COLO668 (cell line): Measurements from ENCODE around the gene HERPUD1.
"Not testable (repeated sequence)": the region's sequence is repeated elsewhere in the genome, so short reads cannot be mapped to it uniquely, and the experiment has no call there.

Experiments
- DNase-seq: peaks from one replicate; lab custom pipeline; 2025; ENCODE audit not compliant: unreplicated experiment; lab: John Stamatoyannopoulos, UW

Gene HERPUD1

GRCh38 chr16:56933828-56934598 lies 2.1 kb downstream of the HERPUD1 start:
- DNase-seq = no peak

- DNase-seq = not testable (repeated sequence)
Observed at GRCh38 chr16:56934599-56935145, 2.7 kb downstream of the HERPUD1 start.

GRCh38 chr16:56935201-56935600 lies 3.3 kb downstream of the HERPUD1 start:
- DNase-seq = no peak

- no peak for DNase-seq
Observed at GRCh38 chr16:56936491-56936890, 4.5 kb downstream of the HERPUD1 start.

- DNase-seq = no peak
Observed at GRCh38 chr16:56936950-56937349, 5.0 kb downstream of the HERPUD1 start.

GRCh38 chr16:56938664-56939513 lies 6.9 kb downstream of the HERPUD1 start:
- DNase-seq = no peak

GRCh38 chr16:56939801-56940200 lies 7.9 kb downstream of the HERPUD1 start:
- DNase-seq = peak; percentile 9

GRCh38 chr16:56941092-56941491 lies 9.2 kb downstream of the HERPUD1 start:
- no peak for DNase-seq

- no peak for DNase-seq
Observed at GRCh38 chr16:56941856-56942331, 10.0 kb downstream of the HERPUD1 start.

- no peak for DNase-seq
Observed at GRCh38 chr16:56943761-56944375, 11.9 kb downstream of the HERPUD1 start.

GRCh38 chr16:56944954-56945839 lies 13.3 kb downstream of the HERPUD1 start:
- DNase-seq = no peak

GRCh38 chr16:56945847-56946527 lies 14.0 kb downstream of the HERPUD1 start:
- no peak for DNase-seq

GRCh38 chr16:56946767-56947603 lies 15.0 kb downstream of the HERPUD1 start:
- no peak for DNase-seq

- DNase-seq = no peak
Observed at GRCh38 chr16:56947604-56947995, 15.7 kb downstream of the HERPUD1 start.

GRCh38 chr16:56948234-56948633 lies 16.3 kb downstream of the HERPUD1 start:
- no peak for DNase-seq

GRCh38 chr16:56950051-56950450 lies 18.1 kb downstream of the HERPUD1 start:
- DNase-seq = no peak

- no peak for DNase-seq
Observed at GRCh38 chr16:56950455-56950854, 18.5 kb downstream of the HERPUD1 start.

- DNase-seq = peak; percentile 42
Observed at GRCh38 chr16:56950881-56951771, 19.2 kb downstream of the HERPUD1 start.
